HEK293 (cell line): ENCODE results near the gene ACE2.

Experiments used
- GLIS2 ChIP-seq: fragments of 450-650 bp; formaldehyde crosslinking; IDR thresholded peaks from 2 replicates; pipeline ENCODE4 v1.5.1; 2016; ENCODE audit warnings: missing biosample characterization, missing genetic modification characterization
- OSR2 ChIP-seq: fragments of 450-650 bp; formaldehyde crosslinking; IDR thresholded peaks from 2 replicates; pipeline ENCODE4 v1.5.1; 2016; ENCODE audit warnings: missing biosample characterization, missing genetic modification characterization
- PBX3 ChIP-seq: sonication (generic); formaldehyde crosslinking; IDR thresholded peaks from 2 replicates; pipeline ENCODE4 v1.8.1; 2022; ENCODE audit warnings: mild to moderate bottlenecking, moderate library complexity, missing genetic modification reagents
- REST ChIP-seq: fragments of 450-650 bp; formaldehyde crosslinking; IDR thresholded peaks from 2 replicates; pipeline ENCODE4 v1.5.1; 2016; ENCODE audit warnings: missing biosample characterization, missing genetic modification characterization
- SP2 ChIP-seq: fragments of 450-650 bp; formaldehyde crosslinking; IDR thresholded peaks from 2 replicates; pipeline ENCODE4 v1.5.1; 2016; ENCODE audit warnings: missing biosample characterization, missing genetic modification characterization
- ZFP69B ChIP-seq: fragments of 450-650 bp; formaldehyde crosslinking; IDR thresholded peaks from 2 replicates; pipeline ENCODE4 v1.5.1; 2016; ENCODE audit warnings: missing biosample characterization, missing genetic modification characterization
- ZNF112 ChIP-seq: fragments of 450-650 bp; formaldehyde crosslinking; IDR thresholded peaks from 2 replicates; pipeline ENCODE4 v1.5.0; 2017; ENCODE audit warnings: missing biosample characterization, missing genetic modification characterization
- ZNF121 ChIP-seq: fragments of 450-650 bp; formaldehyde crosslinking; IDR thresholded peaks from 2 replicates; pipeline ENCODE4 v1.5.1; 2016; ENCODE audit warnings: missing biosample characterization, missing genetic modification characterization
- ZNF140 ChIP-seq: fragments of 450-650 bp; formaldehyde crosslinking; IDR thresholded peaks from 2 replicates; pipeline ENCODE4 v1.5.1; 2016; ENCODE audit warnings: missing biosample characterization, missing genetic modification characterization
- ZNF623 ChIP-seq: fragments of 450-650 bp; formaldehyde crosslinking; IDR thresholded peaks from 2 replicates; pipeline ENCODE4 v1.5.1; 2016; ENCODE audit warnings: missing biosample characterization, missing genetic modification characterization
- ZNF76 ChIP-seq: fragments of 450-650 bp; formaldehyde crosslinking; IDR thresholded peaks from 2 replicates; pipeline ENCODE4; 2016; ENCODE audit warnings: low read depth, missing biosample characterization, missing genetic modification characterization, borderline replicate concordance
- TF ChIP-seq, protein P1 (sequence below): fragments of 450-650 bp; formaldehyde crosslinking; IDR thresholded peaks from 2 replicates; pipeline ENCODE4 v1.5.1; 2016; ENCODE audit warnings: missing biosample characterization, missing genetic modification characterization

- TF ChIP-seq REST (tag by site-specific recombination) (no peak), SP2 (tag by site-specific recombination) (no peak), ZNF623 (no peak), ZFP69B (tag by site-specific recombination) (no peak), ZNF140 (tag by site-specific recombination) (no peak), OSR2 (tag by site-specific recombination) (no peak), PBX3 (CRISPR knock-in tag) (no peak), GLIS2 (tag by site-specific recombination) (no peak), ZNF112 (tag by site-specific recombination) (no peak), ZNF121 (tag by site-specific recombination) (no peak), ZNF76 (no peak)
- TF ChIP-seq, protein P1, sequence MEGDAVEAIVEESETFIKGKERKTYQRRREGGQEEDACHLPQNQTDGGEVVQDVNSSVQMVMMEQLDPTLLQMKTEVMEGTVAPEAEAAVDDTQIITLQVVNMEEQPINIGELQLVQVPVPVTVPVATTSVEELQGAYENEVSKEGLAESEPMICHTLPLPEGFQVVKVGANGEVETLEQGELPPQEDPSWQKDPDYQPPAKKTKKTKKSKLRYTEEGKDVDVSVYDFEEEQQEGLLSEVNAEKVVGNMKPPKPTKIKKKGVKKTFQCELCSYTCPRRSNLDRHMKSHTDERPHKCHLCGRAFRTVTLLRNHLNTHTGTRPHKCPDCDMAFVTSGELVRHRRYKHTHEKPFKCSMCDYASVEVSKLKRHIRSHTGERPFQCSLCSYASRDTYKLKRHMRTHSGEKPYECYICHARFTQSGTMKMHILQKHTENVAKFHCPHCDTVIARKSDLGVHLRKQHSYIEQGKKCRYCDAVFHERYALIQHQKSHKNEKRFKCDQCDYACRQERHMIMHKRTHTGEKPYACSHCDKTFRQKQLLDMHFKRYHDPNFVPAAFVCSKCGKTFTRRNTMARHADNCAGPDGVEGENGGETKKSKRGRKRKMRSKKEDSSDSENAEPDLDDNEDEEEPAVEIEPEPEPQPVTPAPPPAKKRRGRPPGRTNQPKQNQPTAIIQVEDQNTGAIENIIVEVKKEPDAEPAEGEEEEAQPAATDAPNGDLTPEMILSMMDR (tag by site-specific recombination) = no peak
These were observed 71.6 kb downstream of the ACE2 start for GRCh38 chrX:15529165-15529564.
